Stimulated activated CD4-positive, alpha-beta T cell treated with anti-CD3 and anti-CD28 coated beads, Interleukin-4, amount 100 ng/mL, for 24 hours (primary cell): ENCODE measurements around the gene SMCO1.
"Not testable (repeated sequence)": the region's sequence is repeated elsewhere in the genome, so short reads cannot be mapped to it uniquely, and the experiment has no call there.

Experiments used
- DNase-seq: peaks from one replicate; pipeline ENCODE4 v3.0.0-alpha.2; 2020

Gene SMCO1

GRCh38 chr3:196519718-196520082, 4.6 kb upstream of the SMCO1 start:
- DNase-seq: no peak

DNA sequence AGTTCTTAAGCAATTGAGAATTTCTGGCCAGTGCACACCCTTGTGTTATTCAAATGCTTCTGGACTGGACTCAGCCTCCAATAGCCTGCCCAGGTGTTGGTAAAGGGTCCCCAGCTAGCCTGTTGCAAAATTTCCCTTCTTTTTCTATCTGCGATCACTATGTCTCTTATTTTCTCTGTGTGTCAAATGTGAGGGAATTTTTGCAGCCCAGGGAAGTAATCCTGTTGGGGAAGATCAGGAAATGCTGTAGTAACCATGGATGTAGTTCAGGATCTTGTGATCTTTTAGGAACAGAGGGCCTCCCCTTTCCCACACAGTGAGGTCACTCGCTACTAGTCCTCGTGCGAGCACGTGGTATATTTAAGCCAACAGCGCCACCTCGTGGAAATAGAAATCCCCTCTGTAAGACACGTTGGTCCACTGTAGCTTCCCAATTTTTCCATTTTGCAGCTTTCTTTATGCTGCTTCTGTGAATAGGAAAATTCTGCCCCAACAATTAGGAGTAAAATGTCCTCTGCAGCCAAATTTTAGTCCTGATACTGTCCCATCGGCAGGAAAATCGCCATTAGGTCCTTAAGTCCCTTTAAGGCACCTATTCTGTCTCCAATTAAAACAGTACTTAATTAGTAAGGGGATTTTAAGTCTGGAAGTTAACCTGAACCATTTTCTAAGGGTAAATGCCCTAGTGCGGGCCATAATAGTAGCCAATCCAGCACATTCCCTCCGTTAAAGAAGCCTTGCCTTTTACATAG, 4.0 kb upstream of the SMCO1 start:
- DNase-seq: peak; percentile 73

GRCh38 chr3:196517919-196518318, 2.8 kb upstream of the SMCO1 start:
- DNase-seq: no peak

- DNase-seq: no peak
These were observed 2.1 kb upstream of the SMCO1 start for GRCh38 chr3:196517162-196517800.

GRCh38 chr3:196514350-196514716, 813 bp downstream of the SMCO1 start:
- DNase-seq: no peak

GRCh38 chr3:196513697-196514349, 1.3 kb downstream of the SMCO1 start:
- no peak for DNase-seq

GRCh38 chr3:196511646-196512425, 3.3 kb downstream of the SMCO1 start:
- DNase-seq: not testable (repeated sequence)

DNA sequence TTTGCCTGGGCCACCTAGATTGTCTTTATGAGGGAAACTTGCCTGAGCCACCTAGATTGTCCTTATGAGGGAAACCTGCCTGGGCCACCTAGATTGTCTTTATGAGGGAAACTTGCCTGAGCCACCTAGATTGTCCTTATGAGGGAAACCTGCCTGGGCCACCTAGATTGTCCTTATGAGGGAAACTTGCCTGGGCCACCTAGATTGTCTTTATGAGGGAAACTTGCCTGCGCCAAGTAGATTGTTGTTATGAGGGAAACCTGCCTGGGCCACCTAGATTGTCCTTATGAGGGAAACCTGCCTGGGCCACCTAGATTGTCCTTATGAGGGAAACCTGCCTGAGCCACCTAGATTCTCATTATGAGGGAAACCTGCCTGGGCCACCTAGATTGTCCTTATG, 4.0 kb downstream of the SMCO1 start:
- DNase-seq: not testable (repeated sequence)

DNA sequence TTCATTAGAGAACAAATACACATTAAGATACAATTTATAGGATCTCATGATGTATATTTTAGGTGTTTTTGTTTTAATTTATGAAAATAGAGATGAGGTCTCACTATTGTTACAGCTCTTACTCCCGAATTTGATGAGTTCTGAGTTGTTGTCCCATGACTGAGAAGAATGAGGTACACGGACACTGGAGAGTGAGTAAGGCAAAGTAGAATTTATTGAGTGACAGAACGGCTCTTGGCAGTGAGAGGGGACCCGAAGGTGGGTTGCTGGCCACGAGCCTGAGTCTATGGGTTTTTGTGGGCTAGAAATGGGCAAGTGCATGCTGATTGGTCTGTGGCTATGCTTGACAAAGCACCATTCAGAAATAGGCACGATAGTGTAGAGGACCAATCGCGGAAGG, 8.5 kb downstream of the SMCO1 start:
- no peak for DNase-seq

- no peak for DNase-seq
These were observed 10.6 kb downstream of the SMCO1 start for GRCh38 chr3:196504556-196504955.

DNA sequence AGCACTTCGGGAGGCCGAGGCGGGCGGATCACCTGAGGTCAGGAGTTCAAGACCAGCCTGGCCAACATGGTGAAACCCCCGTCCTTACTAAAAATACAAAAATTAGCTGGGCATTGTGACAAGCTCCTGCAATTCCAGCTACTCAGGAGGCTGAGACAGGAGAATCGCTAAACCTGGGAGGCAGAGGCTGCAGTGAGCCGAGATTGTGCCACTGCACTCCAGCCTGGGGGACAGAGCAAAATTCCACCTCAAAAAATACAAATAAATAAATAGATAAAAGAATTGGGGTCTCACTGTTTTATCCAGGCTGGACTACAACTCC, 11.1 kb downstream of the SMCO1 start:
- DNase-seq: not testable (repeated sequence)

- peak; percentile 93 for DNase-seq
These were observed 11.7 kb downstream of the SMCO1 start, which contains the start of gene RNF168 for GRCh38 chr3:196503196-196504076. Gene RNF168, minus strand, starts transcription at chr3:196503768. Its CDS starts 595 bp downstream, at chr3:196503173.

DNA sequence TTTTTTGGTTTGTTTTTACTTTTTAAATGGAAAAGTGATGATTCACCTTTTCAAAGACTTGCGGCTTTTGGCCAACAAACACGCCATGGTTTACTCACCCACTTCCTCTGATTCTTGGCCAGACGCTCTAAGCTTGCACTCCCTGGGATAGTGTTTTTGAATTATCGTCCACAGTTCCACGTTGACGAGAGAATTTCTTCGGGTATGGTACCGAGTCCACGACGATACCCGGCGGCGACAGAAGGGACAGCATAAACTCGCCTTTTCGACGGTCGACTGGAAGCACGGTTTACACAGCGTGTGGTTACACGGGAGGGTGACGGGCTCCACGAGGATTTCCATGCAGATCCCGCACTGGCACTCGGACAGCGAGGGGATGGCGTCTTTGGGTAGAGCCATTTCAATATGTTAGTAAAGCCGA, 12.4 kb downstream of the SMCO1 start:
- peak; percentile 67 for DNase-seq

DNA sequence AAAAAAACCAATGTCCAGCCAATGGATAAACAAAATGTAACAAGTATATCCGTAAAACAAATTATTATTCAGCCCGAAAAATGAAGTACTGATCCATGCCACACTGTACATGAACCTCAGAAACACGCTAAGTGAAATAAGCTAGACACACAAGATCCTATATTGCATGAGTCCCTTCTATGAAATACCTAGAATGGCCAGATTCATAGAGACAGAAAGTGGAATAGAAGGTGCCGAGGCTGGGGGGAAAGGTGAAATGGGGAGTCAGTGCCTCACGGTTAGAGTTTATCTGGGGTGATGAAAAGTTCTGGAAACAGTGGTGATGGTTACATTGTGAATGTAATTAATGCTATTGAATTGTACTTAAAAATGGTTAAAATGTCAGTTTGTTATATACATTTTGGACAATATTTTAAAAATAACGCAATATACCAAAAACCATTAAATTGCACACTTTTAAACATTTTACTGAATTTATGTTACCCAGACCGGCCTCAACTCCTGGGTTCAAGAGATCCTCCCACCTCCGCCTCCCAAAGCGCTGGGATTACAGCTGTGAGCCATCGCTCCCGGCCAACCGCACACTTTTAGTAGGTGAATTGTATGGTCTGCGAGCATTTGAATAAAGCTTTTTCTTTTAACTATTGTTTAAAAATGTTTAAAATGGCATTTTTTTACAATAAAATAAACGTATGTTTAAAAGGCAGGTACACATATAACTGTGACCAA, 13.7 kb downstream of the SMCO1 start:
- no peak for DNase-seq

DNA sequence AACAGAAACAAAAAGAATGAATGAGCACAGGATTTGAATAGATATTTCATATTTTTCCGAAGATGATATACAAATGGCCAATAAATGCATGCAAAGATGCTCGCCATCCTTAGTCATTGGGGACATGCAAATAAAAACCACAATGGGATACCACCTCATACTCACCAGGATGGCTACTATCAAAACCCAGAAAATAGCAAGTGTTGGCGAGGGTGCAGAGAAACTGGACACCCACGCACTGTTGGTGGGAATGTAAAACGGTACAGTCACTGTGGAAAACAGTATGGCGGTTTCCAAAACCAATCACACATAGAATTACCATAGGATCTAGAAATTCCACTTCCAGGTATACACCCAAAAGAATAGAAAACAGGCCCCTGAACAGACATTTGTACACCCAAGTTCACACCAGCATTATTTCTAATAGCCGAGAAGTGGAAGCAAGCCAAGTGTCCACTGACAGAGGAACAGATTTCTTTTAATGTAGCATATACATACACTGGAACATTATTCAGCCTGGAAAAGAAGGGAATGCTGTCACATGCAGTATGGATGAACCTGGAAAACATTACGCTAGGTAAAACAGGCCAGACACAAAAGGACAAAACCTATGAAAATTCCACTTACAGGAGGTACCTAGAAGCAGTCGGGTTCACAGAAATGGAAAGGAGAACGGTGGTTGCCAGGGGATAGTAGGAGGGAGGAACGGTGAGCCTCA, 15.2 kb downstream of the SMCO1 start:
- DNase-seq: peak; percentile 65

- no peak for DNase-seq
These were observed 16.1 kb downstream of the SMCO1 start for GRCh38 chr3:196499061-196499460.

GRCh38 chr3:196498297-196498696, 16.8 kb downstream of the SMCO1 start:
- no peak for DNase-seq

DNA sequence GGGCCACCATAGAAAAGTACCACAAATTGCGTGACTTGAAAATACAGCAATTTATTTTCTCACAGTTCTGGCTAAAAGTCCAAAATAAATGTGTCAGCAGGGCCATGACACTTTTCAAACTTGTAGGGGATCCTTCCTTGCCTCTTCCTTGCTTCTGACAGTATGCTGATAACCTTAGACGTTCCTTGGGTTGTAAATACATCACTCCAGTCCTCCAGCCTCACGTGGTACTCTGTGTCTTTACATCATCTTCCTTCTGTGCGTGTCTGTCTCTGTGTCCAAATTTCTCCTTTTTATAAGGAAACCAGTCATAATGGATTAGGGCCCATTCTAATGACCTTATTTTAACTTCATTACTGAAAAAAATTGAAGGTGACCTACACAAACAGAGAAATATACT, 19.0 kb downstream of the SMCO1 start:
- no peak for DNase-seq

- no peak for DNase-seq
These were observed 21.9 kb downstream of the SMCO1 start for GRCh38 chr3:196493292-196493691.

GRCh38 chr3:196492080-196492479, 23.1 kb downstream of the SMCO1 start:
- DNase-seq: no peak

DNA sequence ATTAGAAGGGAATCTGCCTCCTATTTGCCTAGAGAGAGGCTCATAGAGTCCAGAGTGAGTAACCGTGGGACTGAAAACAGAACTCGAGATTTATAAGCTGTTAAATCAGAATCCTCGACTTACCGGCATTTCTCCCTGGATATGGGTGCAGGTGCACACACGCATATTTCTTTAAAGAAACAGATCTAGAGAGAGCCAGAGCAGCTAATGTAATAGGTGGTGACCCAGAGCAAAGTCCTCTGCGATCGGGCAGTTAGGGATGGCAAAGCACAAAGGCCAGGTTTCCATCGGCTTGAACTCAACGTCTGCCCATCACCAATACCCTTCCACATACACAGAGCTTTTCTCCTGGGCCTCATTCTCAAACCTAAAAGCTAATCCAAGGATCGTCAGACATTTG, 25.4 kb downstream of the SMCO1 start:
- no peak for DNase-seq
